GM18520 (cell line): ENCODE data around the gene CLEC16A.

Experiments
- ATAC-seq: cut with Tn5 transposase; IDR thresholded peaks from one replicate; pipeline ENCODE4 v1.9.1; 2021; ENCODE audit not compliant: unreplicated experiment

CLEC16A gene

DNA sequence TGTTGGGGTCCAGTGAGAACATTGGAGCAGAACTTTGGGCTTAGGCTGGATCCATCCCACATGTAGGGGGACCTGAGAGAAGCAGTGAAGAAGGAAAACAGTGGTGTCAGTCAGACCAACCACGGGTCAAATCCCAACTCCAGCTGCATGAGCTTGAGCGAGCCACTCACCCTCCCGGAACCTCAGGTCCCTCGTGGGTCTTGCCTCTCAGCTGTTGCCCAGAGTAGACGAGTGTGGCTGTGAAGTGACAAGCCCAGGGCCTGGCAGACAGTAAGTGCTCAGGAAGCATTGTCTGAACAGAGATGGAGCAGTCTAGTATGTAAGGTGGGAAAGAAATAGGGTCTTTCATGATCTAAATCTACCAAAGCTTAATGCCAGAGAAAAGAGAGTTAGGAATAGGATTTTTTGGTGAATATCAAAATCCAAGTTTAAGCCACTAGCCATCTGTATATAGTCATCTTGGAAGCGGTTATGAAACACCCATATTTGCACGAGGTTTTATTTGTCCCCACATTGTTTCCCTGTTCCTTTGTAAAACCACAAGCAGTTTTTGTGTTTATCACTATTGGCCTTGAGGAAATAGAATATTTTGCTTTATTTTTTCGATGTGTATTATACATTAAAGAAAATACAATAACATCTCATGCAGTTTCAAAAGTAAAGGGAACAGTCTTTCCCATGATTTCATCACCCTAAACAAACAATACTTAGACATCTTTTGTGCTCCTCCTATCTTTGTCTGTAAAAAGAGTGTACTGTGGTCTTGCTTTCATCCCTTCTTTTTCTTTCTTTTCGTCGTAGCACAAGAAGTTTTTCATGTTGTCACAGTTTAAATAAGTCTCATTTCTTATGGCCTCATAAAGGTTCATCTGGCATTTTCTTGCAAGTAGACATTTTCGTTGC is 112.0 kb downstream of the CLEC16A start:
- ATAC-seq: no peak

DNA sequence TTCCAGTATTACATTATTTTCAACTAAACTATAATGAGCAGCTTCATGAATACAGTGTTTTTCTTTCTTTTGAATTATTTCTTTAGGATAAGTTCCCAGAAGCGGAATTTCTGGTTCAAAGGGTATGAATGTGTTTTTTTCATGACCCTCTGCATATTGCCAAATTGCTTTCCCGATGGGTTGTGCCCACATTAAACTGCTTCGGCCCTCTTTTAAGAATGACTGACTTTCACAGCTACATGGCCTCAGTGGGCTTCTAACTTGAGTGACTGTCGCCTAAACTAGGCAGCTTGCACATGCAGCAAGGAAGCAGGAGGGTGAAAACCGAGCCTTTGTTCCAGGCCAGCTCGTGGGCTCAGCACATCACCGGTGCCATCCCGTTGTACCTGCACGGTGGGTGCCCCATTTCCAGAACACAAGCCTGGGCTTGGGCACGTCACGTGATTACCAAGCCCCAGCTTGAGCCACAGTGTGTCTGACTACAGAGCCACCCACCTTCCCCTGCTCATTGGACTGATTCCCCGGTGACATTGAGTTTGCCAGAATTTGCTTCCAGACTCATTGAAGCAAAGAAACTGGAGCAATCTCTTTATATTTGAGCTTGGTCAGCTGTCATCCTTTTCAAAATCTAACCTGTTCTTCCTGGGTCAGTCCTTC is 112.8 kb downstream of the CLEC16A start:
- ATAC-seq: no peak

DNA sequence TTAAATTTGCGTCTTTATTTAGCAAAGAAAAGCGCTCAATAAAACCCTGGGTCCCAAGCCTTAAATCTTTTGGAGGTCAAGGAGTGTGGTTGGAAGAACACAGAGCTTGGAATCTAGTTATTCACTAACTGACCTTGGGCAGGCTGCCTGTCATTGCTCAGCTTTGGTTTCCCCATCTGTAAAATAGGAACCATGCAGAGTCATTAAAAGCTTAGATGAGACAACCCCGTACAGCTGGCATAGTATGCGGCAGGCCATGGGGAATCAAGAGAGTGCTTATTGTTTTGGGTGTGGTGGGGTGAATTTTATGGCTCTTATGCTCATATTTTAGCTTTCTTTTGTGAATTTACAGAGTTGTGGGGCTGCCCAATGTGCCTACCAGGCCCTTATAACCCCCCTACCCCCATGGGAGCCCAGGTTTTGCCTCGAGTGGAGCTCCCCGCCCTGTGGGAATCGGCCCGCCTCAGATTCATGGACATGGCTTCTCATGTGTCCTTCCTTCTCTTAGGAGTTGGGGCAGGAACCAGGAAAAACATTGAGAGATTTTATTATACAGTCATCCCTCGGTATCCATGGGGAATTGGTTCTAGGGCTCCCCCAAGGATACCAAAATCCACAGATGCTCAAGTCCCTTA is 113.5 kb downstream of the CLEC16A start:
- no peak for ATAC-seq

- no peak for ATAC-seq
These were observed 114.5 kb downstream of the CLEC16A start for GRCh38 chr16:11058832-11059231.

GRCh38 chr16:11059588-11059987 is 115.2 kb downstream of the CLEC16A start:
- ATAC-seq: no peak

DNA sequence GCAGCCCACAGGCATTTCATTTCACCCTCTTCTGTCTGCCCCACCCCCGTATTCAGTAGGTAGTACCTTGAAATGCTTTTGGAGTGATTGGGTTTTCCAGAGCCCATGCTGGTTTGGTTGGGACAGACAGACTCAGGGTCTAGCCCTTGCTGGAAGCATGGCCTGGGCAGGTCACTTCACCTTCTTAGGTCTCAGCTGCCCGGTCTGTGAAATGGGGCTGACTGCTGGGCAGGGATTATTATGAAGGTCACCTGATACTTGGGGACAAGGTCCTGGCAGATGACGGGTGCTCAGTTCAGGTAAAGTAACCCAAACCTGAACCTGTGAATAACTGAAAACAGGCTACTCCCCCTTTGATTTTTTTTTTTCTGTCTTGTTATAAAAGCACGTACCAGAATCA is 116.0 kb downstream of the CLEC16A start:
- ATAC-seq: no peak

- no peak for ATAC-seq
These were observed 116.5 kb downstream of the CLEC16A start for GRCh38 chr16:11060842-11061241.

GRCh38 chr16:11061629-11062270 is 117.4 kb downstream of the CLEC16A start:
- ATAC-seq: no peak

GRCh38 chr16:11063448-11064201 is 119.3 kb downstream of the CLEC16A start:
- no peak for ATAC-seq

DNA sequence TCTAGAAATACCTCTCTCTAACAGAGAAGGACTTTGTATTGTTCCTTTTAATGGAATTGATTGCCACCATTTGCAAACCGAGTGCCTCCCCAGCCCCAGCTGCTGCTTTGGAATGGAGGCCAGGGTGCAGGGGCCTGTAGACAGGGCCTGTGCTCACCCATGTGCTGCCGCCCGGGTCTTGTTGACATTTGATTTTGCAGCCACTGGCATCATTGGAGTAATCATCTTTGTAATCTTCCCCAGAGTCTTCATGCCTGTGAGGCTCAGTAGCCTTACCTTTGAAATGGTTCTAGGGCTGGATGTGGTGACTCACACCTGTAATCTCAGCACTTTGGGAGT is 119.8 kb downstream of the CLEC16A start:
- ATAC-seq: no peak

DNA sequence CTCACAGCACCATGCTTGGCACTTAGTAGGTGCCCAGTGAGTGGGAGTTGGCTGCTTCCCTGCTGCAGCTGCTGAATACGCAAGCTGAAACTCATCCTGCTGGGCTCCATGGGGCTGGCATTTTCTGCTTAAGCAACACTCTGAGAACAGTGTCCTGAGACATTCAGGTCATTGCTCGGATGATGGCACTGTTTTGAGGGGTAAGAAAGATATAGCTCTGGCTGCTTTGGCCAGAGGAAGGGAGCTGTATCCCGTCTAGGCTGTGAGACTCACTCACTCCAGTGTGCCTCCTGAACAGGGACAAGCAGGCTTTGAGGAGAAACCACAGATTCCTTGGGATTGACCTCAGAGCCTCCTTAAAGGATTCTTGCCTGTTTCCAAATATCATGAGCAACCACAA is 120.5 kb downstream of the CLEC16A start:
- ATAC-seq: no peak

GRCh38 chr16:11066261-11066870 is 122.0 kb downstream of the CLEC16A start:
- ATAC-seq: no peak

DNA sequence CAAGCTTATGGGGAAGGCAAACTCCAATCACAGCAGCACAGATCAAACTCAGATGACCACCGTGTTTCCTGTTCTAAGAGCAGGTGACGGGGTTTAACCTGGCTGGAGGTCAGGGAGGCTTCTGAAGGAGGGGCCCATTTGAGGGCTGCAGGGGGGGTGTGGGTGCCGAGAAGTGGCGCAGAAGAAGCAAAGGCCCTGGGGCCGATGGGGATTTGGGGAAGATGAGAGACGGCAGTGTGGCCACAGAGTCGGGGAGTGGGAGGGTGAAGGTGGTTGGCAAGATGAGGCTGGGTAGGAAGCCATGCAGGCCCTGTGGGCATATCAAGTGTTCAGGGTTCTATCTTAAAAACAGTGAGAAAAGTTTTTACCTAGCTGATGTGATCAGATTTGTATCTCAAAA is 122.9 kb downstream of the CLEC16A start:
- no peak for ATAC-seq

GRCh38 chr16:11067697-11068141 is 123.4 kb downstream of the CLEC16A start:
- ATAC-seq: no peak

GRCh38 chr16:11071829-11072228 is 127.5 kb downstream of the CLEC16A start:
- ATAC-seq: no peak

GRCh38 chr16:11072420-11073153 is 128.2 kb downstream of the CLEC16A start:
- no peak for ATAC-seq

DNA sequence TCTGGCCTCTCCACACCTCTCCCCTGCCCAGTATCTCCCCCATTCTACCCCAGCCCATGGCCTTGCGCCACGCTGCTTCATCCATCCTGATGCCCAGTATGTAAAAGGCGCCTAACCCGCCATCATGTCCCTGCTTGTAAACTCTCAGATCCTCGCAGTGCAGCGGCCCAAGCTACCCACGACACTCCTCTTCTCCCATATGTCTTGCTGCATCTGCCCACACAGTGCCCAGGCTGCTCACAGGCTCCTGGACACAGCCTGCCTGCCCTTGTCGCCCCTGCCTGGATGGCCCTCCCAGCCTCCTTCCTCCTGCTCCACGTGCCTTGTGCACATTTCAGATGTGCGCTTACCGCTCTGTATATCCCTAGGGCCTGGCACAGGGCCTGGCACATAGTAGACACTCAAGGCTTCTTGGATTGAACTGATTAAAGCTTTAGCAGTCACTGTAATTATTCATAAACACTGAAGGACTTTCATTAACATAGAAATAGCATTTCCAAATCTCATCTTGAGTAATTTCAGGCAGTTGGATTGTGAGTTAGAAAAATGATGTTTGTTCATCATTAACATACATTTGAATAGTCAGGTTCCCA is 129.1 kb downstream of the CLEC16A start:
- no peak for ATAC-seq

GRCh38 chr16:11074131-11074530 is 129.8 kb downstream of the CLEC16A start:
- no peak for ATAC-seq

DNA sequence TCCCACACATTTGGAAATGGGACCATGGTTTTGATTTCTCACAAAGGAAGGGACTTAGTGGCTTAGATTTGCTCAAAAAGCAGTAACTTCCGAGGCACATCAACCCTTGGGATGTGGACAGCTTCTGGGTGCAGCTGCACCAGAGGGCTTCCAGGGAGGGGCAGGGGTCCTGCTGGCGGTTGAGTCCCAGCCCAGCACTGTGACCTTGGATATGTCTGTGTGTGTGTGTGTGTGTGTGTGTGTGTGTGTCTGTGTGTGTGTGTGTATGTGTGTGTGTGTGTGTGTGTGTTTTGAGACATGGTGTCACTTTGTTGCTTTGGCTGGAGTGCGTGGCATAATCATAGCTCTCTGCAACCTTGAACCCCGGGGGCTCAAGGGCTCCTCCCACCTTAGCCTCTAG is 130.8 kb downstream of the CLEC16A start:
- ATAC-seq: no peak
